GM15510 (cell line): ENCODE results near the gene FGF18.

Source experiments
- POLR2A ChIP-seq: IDR thresholded peaks from 3 replicates; pipeline ENCODE4 v1.6.1; 2011; ENCODE audit warnings: borderline replicate concordance; ENCODE audit not compliant: insufficient read length; ENCODE audit errors: extremely low read depth

FGF18 gene

GRCh38 chr5:171464829-171465228 is 45.4 kb downstream of the FGF18 start:
- TF ChIP-seq POLR2A = no peak

- TF ChIP-seq POLR2A = no peak
Observed at GRCh38 chr5:171467107-171467506, 47.7 kb downstream of the FGF18 start.

GRCh38 chr5:171469326-171469725 is 49.9 kb downstream of the FGF18 start:
- TF ChIP-seq POLR2A = no peak

- no peak for TF ChIP-seq POLR2A
Observed at GRCh38 chr5:171470420-171470819, 51.0 kb downstream of the FGF18 start.

GRCh38 chr5:171474230-171474813 is 54.9 kb downstream of the FGF18 start:
- no peak for TF ChIP-seq POLR2A

- no peak for TF ChIP-seq POLR2A
Observed at GRCh38 chr5:171475596-171475995, 56.1 kb downstream of the FGF18 start.

- no peak for TF ChIP-seq POLR2A
Observed at GRCh38 chr5:171476701-171477100, 57.3 kb downstream of the FGF18 start.

GRCh38 chr5:171477101-171477500 is 57.7 kb downstream of the FGF18 start:
- TF ChIP-seq POLR2A = no peak

- no peak for TF ChIP-seq POLR2A
Observed at GRCh38 chr5:171477666-171478065, 58.2 kb downstream of the FGF18 start.

GRCh38 chr5:171478946-171479775 is 59.7 kb downstream of the FGF18 start:
- TF ChIP-seq POLR2A = no peak

- no peak for TF ChIP-seq POLR2A
Observed at GRCh38 chr5:171479776-171480125, 60.3 kb downstream of the FGF18 start.

GRCh38 chr5:171480239-171480638 is 60.8 kb downstream of the FGF18 start:
- no peak for TF ChIP-seq POLR2A

GRCh38 chr5:171481571-171482433 is 62.4 kb downstream of the FGF18 start:
- TF ChIP-seq POLR2A = no peak

GRCh38 chr5:171482434-171482730 is 62.9 kb downstream of the FGF18 start:
- TF ChIP-seq POLR2A = no peak

- TF ChIP-seq POLR2A = no peak
Observed at GRCh38 chr5:171483551-171484135, 64.2 kb downstream of the FGF18 start.
